GM12874 (cell line): Measurements from ENCODE around the gene PRTG.

Experiments
- CTCF ChIP-seq: IDR thresholded peaks from 2 replicates; pipeline ENCODE4 v1.5.1; 2011; ENCODE audit warnings: low read depth, mild to moderate bottlenecking, control low read depth, low read length, moderate library complexity; ENCODE audit not compliant: insufficient read depth

The PRTG gene

DNA sequence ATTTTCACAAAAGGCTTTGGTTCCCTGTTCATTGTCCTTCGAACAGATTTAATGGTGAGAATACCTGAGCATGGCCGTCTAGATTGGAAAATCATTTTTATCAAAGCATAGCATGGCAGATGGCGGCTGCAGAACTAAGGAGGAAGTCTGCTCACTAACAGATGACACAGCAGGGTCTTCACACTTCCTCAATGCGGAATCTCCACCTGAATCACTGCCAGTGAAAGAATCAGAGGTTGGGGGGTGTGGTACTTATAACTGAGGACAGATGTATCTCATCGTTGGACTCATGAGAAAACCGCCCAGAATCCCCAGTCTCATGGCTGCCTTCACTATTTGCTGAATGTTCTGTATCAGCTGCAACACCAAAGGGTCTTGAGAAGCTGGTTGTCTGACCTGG is 123.2 kb downstream of the PRTG start:
- no peak for TF ChIP-seq CTCF

DNA sequence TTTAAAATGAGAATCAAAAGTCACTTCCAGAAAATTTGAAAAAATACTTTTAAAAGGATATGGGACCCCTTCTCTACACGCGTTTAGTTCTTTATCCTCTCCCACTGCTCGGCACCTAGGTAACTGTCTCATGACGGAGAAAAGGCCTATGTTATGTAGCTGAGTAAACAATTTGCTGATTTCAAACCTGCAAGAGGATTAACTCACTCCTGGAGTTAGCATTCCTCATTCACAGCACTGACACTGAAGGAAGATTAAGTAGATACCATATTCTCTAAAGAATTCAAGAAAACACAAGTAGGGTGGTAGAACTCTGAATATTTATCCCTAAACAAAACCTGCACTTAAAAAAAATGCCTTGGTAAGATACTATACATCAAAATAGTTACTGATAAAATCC is 124.6 kb downstream of the PRTG start:
- TF ChIP-seq CTCF = no peak

GRCh38 chr15:55615445-55615844 is 127.5 kb downstream of the PRTG start:
- TF ChIP-seq CTCF = no peak

GRCh38 chr15:55613727-55614126 is 129.2 kb downstream of the PRTG start:
- no peak for TF ChIP-seq CTCF

GRCh38 chr15:55606214-55606613 is 136.7 kb downstream of the PRTG start:
- TF ChIP-seq CTCF = no peak

GRCh38 chr15:55601374-55601773 is 141.6 kb downstream of the PRTG start:
- TF ChIP-seq CTCF = no peak

DNA sequence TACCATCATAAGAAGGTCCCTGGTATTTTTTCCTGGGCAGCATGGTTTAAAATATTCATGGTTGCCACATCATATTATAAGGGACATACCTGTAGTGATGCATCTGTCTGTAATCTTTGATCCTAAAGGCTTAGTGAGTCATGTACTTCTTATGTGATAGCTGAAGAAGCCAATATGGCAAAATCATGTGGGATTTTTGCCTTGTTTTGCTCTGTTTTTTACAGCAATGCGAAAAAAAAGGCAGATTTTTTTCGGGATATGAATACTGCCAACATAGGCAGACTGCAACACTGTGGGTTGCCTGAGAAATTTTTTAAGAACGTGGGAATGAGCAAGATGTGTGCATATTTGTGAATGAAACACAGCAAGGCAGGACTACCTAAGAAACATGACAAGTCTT is 143.5 kb downstream of the PRTG start:
- no peak for TF ChIP-seq CTCF

GRCh38 chr15:55590788-55591187 is 152.2 kb downstream of the PRTG start:
- TF ChIP-seq CTCF = no peak
